Stimulated activated CD4-positive, alpha-beta T cell treated with anti-CD3 and anti-CD28 coated beads, TNF-alpha, amount 100 ng/mL, for 24 hours (primary cell): ENCODE data around the gene ZSWIM1.
A peak's percentile ranks its signal among the peaks of the same experiment; 100 is the strongest.

Source experiments
- DNase-seq, 3 experiments: peaks; one replicate each; pipeline ENCODE4 v3.0.0-alpha.2; 2020; ENCODE audit warnings: low read depth in 3 of 3

Gene ZSWIM1

GRCh38 chr20:45908084-45908483 is 27.1 kb downstream of the ZSWIM1 start:
- no peak for DNase-seq

DNA sequence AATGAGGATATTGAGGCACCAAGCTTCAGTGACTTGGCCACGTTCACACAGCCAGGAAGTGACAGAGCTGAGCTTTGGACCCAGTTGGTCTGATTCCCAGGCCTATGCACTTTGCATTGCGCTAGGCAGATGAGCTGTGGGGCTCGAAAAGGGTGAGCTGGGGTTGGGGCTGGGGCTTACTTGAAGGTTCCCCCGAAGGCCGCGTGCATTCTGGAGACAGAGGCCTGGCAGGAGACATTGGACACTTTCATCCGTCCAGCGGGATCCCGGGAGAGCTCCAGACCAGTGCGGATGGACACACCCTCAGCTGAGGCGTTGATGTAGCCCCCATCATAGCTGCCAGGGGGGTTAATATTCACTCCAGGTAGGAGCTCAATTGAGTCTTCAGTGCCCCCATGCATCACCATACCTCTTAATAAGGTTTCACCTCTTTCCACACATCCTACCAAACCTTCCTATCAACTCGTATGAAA is 28.3 kb downstream of the ZSWIM1 start:
- no peak for DNase-seq

- DNase-seq, result no peak
These were observed 29.0 kb downstream of the ZSWIM1 start for GRCh38 chr20:45909817-45910669.

GRCh38 chr20:45910670-45911485 is 29.9 kb downstream of the ZSWIM1 start:
- peak; percentile 85 to 97 (median 90) for DNase-seq

DNA sequence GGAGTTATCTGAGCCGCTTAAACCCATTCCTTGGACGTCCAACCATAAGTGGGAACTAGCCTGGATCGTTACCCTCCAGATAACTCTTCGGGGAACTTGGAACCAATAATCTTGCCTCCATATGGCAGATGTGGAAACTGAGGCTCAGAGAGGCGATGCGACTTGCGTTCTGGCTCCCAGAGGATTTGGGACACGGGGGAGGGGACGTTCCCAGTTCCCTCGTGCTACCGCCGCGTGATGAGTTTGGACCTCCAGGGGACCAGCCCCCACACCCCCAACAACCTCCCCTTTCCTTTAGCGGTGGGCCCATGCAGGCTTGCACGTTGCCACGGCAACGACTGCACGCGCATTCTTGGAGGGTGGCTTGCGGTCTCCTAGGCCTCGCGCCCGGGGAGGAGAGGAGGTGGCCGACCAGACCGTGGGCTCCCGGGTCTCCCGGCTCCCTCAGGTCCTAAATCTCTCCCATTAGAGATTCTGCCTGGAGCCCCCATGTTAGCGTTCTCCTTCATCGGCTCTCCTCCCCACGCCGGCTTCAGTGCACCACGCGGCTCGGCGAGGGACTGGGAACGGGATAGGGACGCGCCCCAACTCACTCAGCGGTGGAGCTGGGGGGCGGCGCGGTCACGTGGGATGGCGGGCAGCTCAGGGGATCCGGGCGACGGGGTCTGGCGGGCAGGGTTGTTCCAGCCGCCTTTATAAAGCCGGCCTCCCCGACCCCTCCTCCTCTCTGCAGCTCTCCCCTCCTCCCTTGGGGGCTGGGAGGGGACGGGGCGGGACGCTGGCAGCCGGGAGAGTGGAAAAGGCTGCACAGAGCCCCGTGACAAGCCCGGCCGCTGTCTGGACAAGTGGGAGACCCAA is 30.7 kb downstream of the ZSWIM1 start, which contains the start of gene PLTP:
TSS of gene PLTP (minus strand) at position 670 of the 858 bp plus-strand sequence. CDS start 703 bp downstream, outside the sequence.
- peak in 1 of 3 experiments; percentile 15 for DNase-seq

DNA sequence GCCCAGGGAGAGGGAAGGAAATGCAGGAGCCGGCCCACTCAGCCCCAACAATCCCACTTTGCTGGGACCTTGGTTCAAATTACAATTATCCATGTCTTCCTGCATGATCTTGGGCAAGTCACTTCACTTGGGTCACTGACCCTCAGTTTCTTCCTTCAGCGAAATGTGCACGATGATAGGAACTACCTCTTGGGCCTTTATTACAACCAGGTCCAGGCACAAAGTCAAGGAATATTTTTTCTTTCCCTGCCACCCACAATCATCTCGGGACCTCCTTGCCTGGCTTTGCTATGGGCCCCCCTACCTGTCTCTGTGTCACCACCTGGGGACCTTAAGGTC is 31.3 kb downstream of the ZSWIM1 start:
- DNase-seq, result no peak

GRCh38 chr20:45913116-45913515 is 32.1 kb downstream of the ZSWIM1 start:
- no peak for DNase-seq

GRCh38 chr20:45917790-45918141 is 36.7 kb downstream of the ZSWIM1 start:
- DNase-seq, result no peak

- no peak for DNase-seq
These were observed 37.2 kb downstream of the ZSWIM1 start for GRCh38 chr20:45918182-45918737.

- no peak for DNase-seq
These were observed 37.9 kb downstream of the ZSWIM1 start for GRCh38 chr20:45918779-45919537.

- DNase-seq, result no peak
These were observed 38.7 kb downstream of the ZSWIM1 start for GRCh38 chr20:45919542-45920399.

- no peak for DNase-seq
These were observed 39.7 kb downstream of the ZSWIM1 start for GRCh38 chr20:45920462-45921336.

- no peak for DNase-seq
These were observed 40.5 kb downstream of the ZSWIM1 start for GRCh38 chr20:45921337-45922189.

DNA sequence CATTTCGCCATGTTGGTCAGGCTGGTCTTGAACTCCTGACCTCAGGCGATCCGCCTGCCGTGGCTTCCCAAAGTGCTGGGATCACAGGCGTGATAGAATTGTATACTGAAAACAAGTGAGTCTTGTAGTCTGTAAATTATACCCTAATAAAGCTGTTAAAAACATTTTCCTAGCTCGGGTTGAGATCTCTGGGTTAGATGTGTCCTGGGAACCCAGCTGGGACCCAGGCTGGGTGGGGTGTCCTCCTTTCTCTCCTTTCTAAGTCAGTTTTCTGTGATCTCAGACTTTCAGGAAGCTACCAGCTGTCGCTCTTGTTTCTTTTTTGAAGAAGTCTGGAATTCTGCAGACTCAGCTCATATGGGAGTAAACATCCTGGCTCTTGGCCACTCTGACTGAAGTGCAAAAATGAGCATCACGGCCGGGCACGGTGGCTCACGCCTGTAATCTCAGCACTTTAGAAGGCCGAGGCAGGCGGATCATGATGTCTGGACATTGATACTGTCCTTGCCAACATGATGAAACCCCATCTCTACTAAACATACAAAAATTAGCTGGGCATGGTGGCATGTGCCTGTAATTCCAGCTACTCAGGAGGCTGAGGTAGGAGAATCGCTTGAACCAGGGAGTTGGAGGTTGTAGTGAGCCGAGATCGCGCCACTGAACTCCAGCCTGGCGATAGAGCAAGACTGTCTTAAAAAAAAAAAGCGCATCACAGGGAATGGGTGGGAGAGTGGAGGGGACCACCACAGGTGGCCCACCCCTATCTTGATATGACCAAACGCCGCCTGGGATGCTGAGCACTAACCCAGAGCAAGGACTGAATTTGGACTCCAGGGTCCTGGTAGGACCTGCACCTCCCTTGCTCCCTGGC is 43.6 kb downstream of the ZSWIM1 start:
- no peak for DNase-seq

GRCh38 chr20:45925821-45926506 is 44.9 kb downstream of the ZSWIM1 start:
- no peak for DNase-seq

DNA sequence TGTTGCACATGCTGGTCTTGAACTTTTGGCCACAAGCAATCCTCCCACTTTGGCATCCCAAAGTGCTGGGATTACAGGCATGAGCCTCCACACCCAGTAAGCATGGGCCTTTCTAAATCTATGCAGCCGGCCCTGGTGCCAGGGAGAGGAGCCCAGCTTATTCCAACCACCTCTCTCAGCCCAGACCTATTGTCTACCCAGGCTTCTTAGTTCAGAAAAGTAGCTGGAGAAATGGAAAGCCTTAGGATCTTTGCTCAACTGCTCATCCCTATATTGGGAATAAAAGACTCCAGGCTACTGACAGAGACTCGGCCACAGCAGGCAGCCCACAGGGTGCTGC is 45.7 kb downstream of the ZSWIM1 start:
- DNase-seq, result no peak
